ENCODE measurements around the gene PSD4.

PSD4 gene

GRCh38 chr2:113160248-113160647 lies 13.5 kb upstream of the PSD4 start:
- WGBS, 2 experiments = 83 to 89% methylated on average over 1 of the region's 1 CpG

GRCh38 chr2:113160962-113161361 lies 12.8 kb upstream of the PSD4 start:
- Histone ChIP-seq H3K36me3 (ENCODE audit: control insufficient read depth, insufficient read depth, low read length) (no peaks in the 10 kb centered on the region), H3K27me3 (ENCODE audit: control insufficient read depth, insufficient read depth, low read length, poor library complexity, severe bottlenecking) (peaks cover 33% of the 10 kb centered on the region), H3K4me3 (ENCODE audit: insufficient read depth, low read depth, low read length) (no peak overlapping the region), H3K4me1 (ENCODE audit: control insufficient read depth, insufficient read depth, low read length) (peaks cover 18% of the 10 kb centered on the region), H3K27ac (ENCODE audit: insufficient read depth, low read depth, low read length, poor library complexity, severe bottlenecking) (no peak overlapping the region), H3K9me3 (ENCODE audit: control insufficient read depth, low read length) (no peaks in the 10 kb centered on the region)
- WGBS, 2 experiments = 94% methylated on average over 5 of the region's 5 CpGs

More at GRCh38 chr2:113160248-113160647, 13.5 kb upstream of the PSD4 start:
- Histone ChIP-seq H3K27ac (ENCODE audit: insufficient read depth, low read depth, low read length, poor library complexity, severe bottlenecking) (no peak overlapping the region), H3K4me3 (ENCODE audit: insufficient read depth, low read depth, low read length) (no peak overlapping the region), H3K4me1 (ENCODE audit: control insufficient read depth, insufficient read depth, low read length) (peaks cover 13% of the 10 kb centered on the region), H3K27me3 (ENCODE audit: control insufficient read depth, insufficient read depth, low read length, poor library complexity, severe bottlenecking) (peaks cover 40% of the 10 kb centered on the region), H3K9me3 (ENCODE audit: control insufficient read depth, low read length) (no peaks in the 10 kb centered on the region), H3K36me3 (ENCODE audit: control insufficient read depth, insufficient read depth, low read length) (no peaks in the 10 kb centered on the region)

GRCh38 chr2:113162173-113162572 lies 11.6 kb upstream of the PSD4 start:
- H3K27ac ChIP-seq (ENCODE audit: insufficient read depth, low read depth, low read length, poor library complexity, severe bottlenecking) = no peak overlapping the region
- H3K9me3 ChIP-seq (ENCODE audit: control insufficient read depth, low read length) = no peaks in the 10 kb centered on the region
- H3K27me3 ChIP-seq (ENCODE audit: control insufficient read depth, insufficient read depth, low read length, poor library complexity, severe bottlenecking) = peaks cover 23% of the 10 kb centered on the region
- 89 to 94% methylated on average over 10 of the region's 10 CpGs for WGBS, 2 experiments
- H3K4me3 ChIP-seq (ENCODE audit: insufficient read depth, low read depth, low read length) = no peak overlapping the region
- no peaks in the 10 kb centered on the region for H3K36me3 ChIP-seq (ENCODE audit: control insufficient read depth, insufficient read depth, low read length)
- peaks cover 18% of the 10 kb centered on the region for H3K4me1 ChIP-seq (ENCODE audit: control insufficient read depth, insufficient read depth, low read length)

GRCh38 chr2:113162869-113163268 lies 10.9 kb upstream of the PSD4 start:
- Histone ChIP-seq H3K4me1 (ENCODE audit: control insufficient read depth, insufficient read depth, low read length) (peaks cover 15% of the 10 kb centered on the region), H3K27ac (ENCODE audit: insufficient read depth, low read depth, low read length, poor library complexity, severe bottlenecking) (no peak overlapping the region), H3K4me3 (ENCODE audit: insufficient read depth, low read depth, low read length) (no peak overlapping the region), H3K36me3 (ENCODE audit: control insufficient read depth, insufficient read depth, low read length) (no peaks in the 10 kb centered on the region), H3K9me3 (ENCODE audit: control insufficient read depth, low read length) (no peaks in the 10 kb centered on the region), H3K27me3 (ENCODE audit: control insufficient read depth, insufficient read depth, low read length, poor library complexity, severe bottlenecking) (peaks cover 16% of the 10 kb centered on the region)

- Histone ChIP-seq H3K36me3 (ENCODE audit: control insufficient read depth, insufficient read depth, low read length) (no peaks in the 10 kb centered on the region), H3K4me1 (ENCODE audit: control insufficient read depth, insufficient read depth, low read length) (peaks cover 14% of the 10 kb centered on the region), H3K9me3 (ENCODE audit: control insufficient read depth, low read length) (no peaks in the 10 kb centered on the region), H3K27ac (ENCODE audit: insufficient read depth, low read depth, low read length, poor library complexity, severe bottlenecking) (no peak overlapping the region), H3K27me3 (ENCODE audit: control insufficient read depth, insufficient read depth, low read length, poor library complexity, severe bottlenecking) (peaks cover 1% of the 10 kb centered on the region), H3K4me3 (ENCODE audit: insufficient read depth, low read depth, low read length) (no peak overlapping the region)
- 93 to 94% methylated on average over 11 of the region's 11 CpGs for WGBS, 2 experiments
Observed at GRCh38 chr2:113164215-113164929, 9.4 kb upstream of the PSD4 start.

GRCh38 chr2:113164930-113165585 lies 8.7 kb upstream of the PSD4 start:
- H3K4me1 ChIP-seq (ENCODE audit: control insufficient read depth, insufficient read depth, low read length) = peaks cover 14% of the 10 kb centered on the region
- H3K9me3 ChIP-seq (ENCODE audit: control insufficient read depth, low read length) = no peaks in the 10 kb centered on the region
- H3K27me3 ChIP-seq (ENCODE audit: control insufficient read depth, insufficient read depth, low read length, poor library complexity, severe bottlenecking) = no peaks in the 10 kb centered on the region
- no peak overlapping the region for H3K27ac ChIP-seq (ENCODE audit: insufficient read depth, low read depth, low read length, poor library complexity, severe bottlenecking)
- 32 to 33% methylated on average over 10 of the region's 10 CpGs for WGBS, 2 experiments
- H3K4me3 ChIP-seq (ENCODE audit: insufficient read depth, low read depth, low read length) = no peak overlapping the region
- no peaks in the 10 kb centered on the region for H3K36me3 ChIP-seq (ENCODE audit: control insufficient read depth, insufficient read depth, low read length)

- Histone ChIP-seq H3K27me3 (ENCODE audit: control insufficient read depth, insufficient read depth, low read length, poor library complexity, severe bottlenecking) (no peaks in the 10 kb centered on the region), H3K4me3 (ENCODE audit: insufficient read depth, low read depth, low read length) (no peak overlapping the region), H3K27ac (ENCODE audit: insufficient read depth, low read depth, low read length, poor library complexity, severe bottlenecking) (no peak overlapping the region), H3K4me1 (ENCODE audit: control insufficient read depth, insufficient read depth, low read length) (peaks cover 14% of the 10 kb centered on the region), H3K9me3 (ENCODE audit: control insufficient read depth, low read length) (no peaks in the 10 kb centered on the region), H3K36me3 (ENCODE audit: control insufficient read depth, insufficient read depth, low read length) (no peaks in the 10 kb centered on the region)
- 95 to 97% methylated on average over 7 of the region's 7 CpGs for WGBS, 2 experiments
Observed at GRCh38 chr2:113166187-113166645, 7.6 kb upstream of the PSD4 start.

- 87 to 91% methylated on average over 12 of the region's 12 CpGs for WGBS, 2 experiments
- H3K27me3 ChIP-seq (ENCODE audit: control insufficient read depth, insufficient read depth, low read length, poor library complexity, severe bottlenecking) = no peaks in the 10 kb centered on the region
- H3K9me3 ChIP-seq (ENCODE audit: control insufficient read depth, low read length) = no peaks in the 10 kb centered on the region
- no peak overlapping the region for H3K27ac ChIP-seq (ENCODE audit: insufficient read depth, low read depth, low read length, poor library complexity, severe bottlenecking)
- peaks cover 14% of the 10 kb centered on the region for H3K4me1 ChIP-seq (ENCODE audit: control insufficient read depth, insufficient read depth, low read length)
- no peak overlapping the region for H3K4me3 ChIP-seq (ENCODE audit: insufficient read depth, low read depth, low read length)
- no peaks in the 10 kb centered on the region for H3K36me3 ChIP-seq (ENCODE audit: control insufficient read depth, insufficient read depth, low read length)
Observed at GRCh38 chr2:113167115-113167932, 6.4 kb upstream of the PSD4 start.

GRCh38 chr2:113167962-113168340 lies 5.8 kb upstream of the PSD4 start:
- no peaks in the 10 kb centered on the region for H3K27me3 ChIP-seq (ENCODE audit: control insufficient read depth, insufficient read depth, low read length, poor library complexity, severe bottlenecking)
- H3K9me3 ChIP-seq (ENCODE audit: control insufficient read depth, low read length) = no peaks in the 10 kb centered on the region
- peaks cover 14% of the 10 kb centered on the region for H3K4me1 ChIP-seq (ENCODE audit: control insufficient read depth, insufficient read depth, low read length)
- no peak overlapping the region for H3K4me3 ChIP-seq (ENCODE audit: insufficient read depth, low read depth, low read length)
- H3K36me3 ChIP-seq (ENCODE audit: control insufficient read depth, insufficient read depth, low read length) = no peaks in the 10 kb centered on the region
- H3K27ac ChIP-seq (ENCODE audit: insufficient read depth, low read depth, low read length, poor library complexity, severe bottlenecking) = no peak overlapping the region
- WGBS, 2 experiments = 93 to 95% methylated on average over 6 of the region's 6 CpGs

- Histone ChIP-seq H3K27me3 (ENCODE audit: control insufficient read depth, insufficient read depth, low read length, poor library complexity, severe bottlenecking) (no peaks in the 10 kb centered on the region), H3K4me3 (ENCODE audit: insufficient read depth, low read depth, low read length) (no peak overlapping the region), H3K27ac (ENCODE audit: insufficient read depth, low read depth, low read length, poor library complexity, severe bottlenecking) (no peak overlapping the region), H3K36me3 (ENCODE audit: control insufficient read depth, insufficient read depth, low read length) (no peaks in the 10 kb centered on the region), H3K9me3 (ENCODE audit: control insufficient read depth, low read length) (no peaks in the 10 kb centered on the region), H3K4me1 (ENCODE audit: control insufficient read depth, insufficient read depth, low read length) (peaks cover 20% of the 10 kb centered on the region)
- WGBS, 2 experiments = 94 to 95% methylated on average over 8 of the region's 8 CpGs
Observed at GRCh38 chr2:113169002-113169530, 4.7 kb upstream of the PSD4 start.

All from ectodermal cell (in vitro differentiated cells).